Adrenal gland (tissue), 12 donors: ENCODE measurements around the gene IL3RA. TPM values are rescaled to one million over a fixed set of nuclear protein-coding genes. Genes with fewer than 3 reads are reported as not detected.

Experiments
- DNase-seq, 7 donors: peaks; one replicate each; pipeline ENCODE4 v3.0.0-alpha.2; 2019 to 2020
- H3K27ac ChIP-seq, 5 donors: fragments of 200-600 bp; sonication (generic) in 4 of 5; 1 replicate in 3 of 5; 2 replicates in 2 of 5; pipeline versions ENCODE4 v1.5.1 to v1.8.0; 2016 to 2020; ENCODE audit warnings: mild to moderate bottlenecking in 1 of 5
- H3K27me3 ChIP-seq: fragments of 200-600 bp; 2 replicates; pipeline ENCODE4 v1.8.0; 2021
- H3K36me3 ChIP-seq, 2 donors: fragments of 200-600 bp; replicated peaks in 1 of 2; 1 replicate in 1 of 2; 2 replicates in 1 of 2; pipeline versions ENCODE4 v1.5.1 to v1.8.0; 2018 to 2022
- H3K4me1 ChIP-seq, 2 donors: fragments of 200-600 bp; replicated peaks in 1 of 2; 1 replicate in 1 of 2; 2 replicates in 1 of 2; pipeline versions ENCODE4 v1.5.1 to v1.8.0; 2018 to 2021
- H3K4me3 ChIP-seq, 4 donors: fragments of 200-600 bp; sonication (generic) in 3 of 4; one replicate each; pipeline ENCODE4 v1.5.1; 2016 to 2018
- H3K9me3 ChIP-seq, 3 donors: fragments of 200-600 bp; sonication (generic) in 1 of 3; replicated peaks in 1 of 3; 1 replicate in 2 of 3; 2 replicates in 1 of 3; pipeline versions ENCODE4 v1.5.1 to v1.8.0; 2016 to 2021
- CTCF ChIP-seq, 6 experiments: fragments of 450-650 bp in 4 of 6; fragments of 200-600 bp in 2 of 6; sonication (generic) in 1 of 6; IDR thresholded peaks; 1 replicate in 5 of 6; 2 replicates in 1 of 6; pipeline versions ENCODE4 v1.5.1 to v1.8.0; 2016 to 2021; ENCODE audit warnings: antibody characterized with exemption in 6 of 6, mild to moderate bottlenecking in 2 of 6, moderate library complexity in 1 of 6
- POLR2A ChIP-seq, 2 donors: fragments of 450-650 bp; IDR thresholded peaks; one replicate each; pipeline ENCODE4 v1.6.1; 2017; ENCODE audit warnings: antibody characterized with exemption in 2 of 2, mild to moderate bottlenecking in 2 of 2, moderate library complexity in 1 of 2
- WGBS, 4 donors: extraction: QIAGEN DNeasy Blood & Tissue Kit in 2 of 4; methylation state at CpG; one replicate each; pipeline versions ENCODE4 v1.1.5 to v1.1.7; 2013 to 2017; 5-methylcytosine and 5-hydroxymethylcytosine counted together
- intact Hi-C, 2 donors: fragments of 100-400 bp; cut with DNase I; formaldehyde crosslinking; loops; one replicate each; pipeline versions ENCODE4 v1.14.1 to v1.15.0; 2022 to 2023
- polyA plus RNA-seq, 3 donors: library from polyadenylated mRNA; stranded (reverse); fragments of 200-250 nt in 2 of 3; fragments of 350-450 nt in 1 of 3; fragmentation: Illumina TruSeq in 1 of 3; extraction: RNeasy Lipid Tissue Mini Kit (QIAGEN cat#74804) in 1 of 3; gene quantifications; one replicate each; pipeline ENCODE4 v1.2.3, GENCODE V29; 2013 to 2014
- total RNA-seq, 9 donors: library from RNA; depleted of rRNA in 4 of 9; stranded (reverse); fragments of >200 nt in 4 of 9; fragments of 120-200 nt in 1 of 9; fragmentation: NEBNext Ultra II Directional in 1 of 9; extraction: Animal tissue kit (Norgen Biotek cat#: 25700) in 1 of 9; gene quantifications; one replicate each; pipeline versions ENCODE4 v1.1.0 to v1.2.4, GENCODE V29; 2013 to 2023
- donor health status: healthy with polysubstance abuse.
- donor health status: Bipolar disorder and iron deficiency.
- donor health status: DM: yes; HTN: yes; CAD: no.
- donor health status: DM: no; HTN: no; CAD: no.
- donor health status: DM: no; HTN: no; CAD: no.
- donor health status: DM: yes; HTN: yes; CAD: no.

Gene IL3RA
- total and polyA plus RNA-seq, 12 donors, result 1.4 to 7.4 (median 3.1) TPM

GRCh38 chrX:1421433-1422134 lies 85.0 kb downstream of the IL3RA start:
- no peak overlapping the region for H3K4me3 ChIP-seq
- H3K9me3 ChIP-seq, result no peaks in the 10 kb centered on the region
- H3K4me1 ChIP-seq, result no peaks in the 10 kb centered on the region
- TF ChIP-seq CTCF (IDR thresholded peaks at IDR 0.05), result no peak
- TF ChIP-seq POLR2A (IDR thresholded peaks at IDR 0.05), result no peak
- WGBS, 4 donors, result 97 to 98% (median 97%) methylated on average over 18 to 19 of the region's 19 CpGs
- intact Hi-C loops, result no loop called here
- DNase-seq, result peak in 1 of 7 donors; percentile 7
- H3K27ac ChIP-seq, result no peak overlapping the region
- no peaks in the 10 kb centered on the region for H3K27me3 ChIP-seq
- H3K36me3 ChIP-seq, result peaks cover 0 to 14% of the 10 kb centered on the region in 2 donors

GRCh38 chrX:1422135-1422465 lies 85.5 kb downstream of the IL3RA start:
- DNase-seq, result no peak
- H3K9me3 ChIP-seq, result no peaks in the 10 kb centered on the region
- no peak for TF ChIP-seq POLR2A (IDR thresholded peaks at IDR 0.05)
- no peak for TF ChIP-seq CTCF (IDR thresholded peaks at IDR 0.05)
- intact Hi-C loops, result no loop called here
- no peaks in the 10 kb centered on the region for H3K27me3 ChIP-seq
- no peak overlapping the region for H3K4me3 ChIP-seq
- no peaks in the 10 kb centered on the region for H3K4me1 ChIP-seq
- H3K27ac ChIP-seq, result no peak overlapping the region
- WGBS, 4 donors, result 95 to 100% (median 99%) methylated on average over 2 to 4 of the region's 4 CpGs
- peaks cover 0 to 14% of the 10 kb centered on the region in 2 donors for H3K36me3 ChIP-seq

- Histone ChIP-seq H3K4me1 (no peaks in the 10 kb centered on the region), H3K27ac (no peak overlapping the region), H3K9me3 (no peaks in the 10 kb centered on the region), H3K4me3 (no peak overlapping the region), H3K36me3 (peaks cover 0 to 18% of the 10 kb centered on the region in 2 donors), H3K27me3 (no peaks in the 10 kb centered on the region)
- TF ChIP-seq CTCF (IDR thresholded peaks at IDR 0.05), result no peak
- TF ChIP-seq POLR2A (IDR thresholded peaks at IDR 0.05), result no peak
- intact Hi-C loops, result no loop called here
- DNase-seq, result no peak
- 50 to 86% (median 63%) methylated on average over 2 of the region's 2 CpGs for WGBS, 4 donors
Observed at GRCh38 chrX:1423215-1423614, 86.6 kb downstream of the IL3RA start.

GRCh38 chrX:1424147-1424851 lies 87.7 kb downstream of the IL3RA start:
- H3K36me3 ChIP-seq, result peaks cover 0 to 14% of the 10 kb centered on the region in 2 donors
- DNase-seq, result peak in 1 of 7 donors; percentile 1
- H3K4me1 ChIP-seq, result no peaks in the 10 kb centered on the region

More at GRCh38 chrX:1424147-1424851, 87.7 kb downstream of the IL3RA start:
- Histone ChIP-seq H3K9me3 (no peaks in the 10 kb centered on the region), H3K27ac (no peak overlapping the region), H3K4me3 (no peak overlapping the region), H3K27me3 (no peaks in the 10 kb centered on the region)
- WGBS, 4 donors, result 73 to 89% (median 79%) methylated on average over 9 of the region's 9 CpGs
- TF ChIP-seq CTCF (IDR thresholded peaks at IDR 0.05), result no peak
- TF ChIP-seq POLR2A (IDR thresholded peaks at IDR 0.05), result no peak
- intact Hi-C loops, result no loop called here
